Omental fat pad (tissue), 4 donors: ENCODE results near the gene PCA3. TPM values are rescaled to one million over a fixed set of nuclear protein-coding genes. Genes with fewer than 3 reads are reported as not detected.

ENCODE experiments used
- ATAC-seq: fragments of 150-250 bp; one replicate; pipeline ENCODE4 v1.9.1; 2016; ENCODE audit warnings: mild to moderate bottlenecking, moderate library complexity; ENCODE audit not compliant: low FRiP score
- DNase-seq: peaks from one replicate; pipeline ENCODE4 v3.0.0-alpha.2; 2019; ENCODE audit warnings: low spot score
- total RNA-seq, 4 donors: library from RNA; depleted of rRNA; stranded (reverse); fragments of >200 nt; gene quantifications; one replicate each; pipeline ENCODE4 v1.1.0, GENCODE V29; 2016
- TF ChIP-seq, protein P1 (sequence below), 3 donors: fragments of 450-650 bp; IDR thresholded peaks; one replicate each; pipeline ENCODE4 v1.5.1; 2016 to 2017; ENCODE audit warnings: antibody characterized with exemption in 3 of 3, mild to moderate bottlenecking in 3 of 3, moderate library complexity in 2 of 3

PCA3 gene
- under 1 TPM in 1 of 4 donors, not detected in 3; 0.84 TPM for total RNA-seq

DNA sequence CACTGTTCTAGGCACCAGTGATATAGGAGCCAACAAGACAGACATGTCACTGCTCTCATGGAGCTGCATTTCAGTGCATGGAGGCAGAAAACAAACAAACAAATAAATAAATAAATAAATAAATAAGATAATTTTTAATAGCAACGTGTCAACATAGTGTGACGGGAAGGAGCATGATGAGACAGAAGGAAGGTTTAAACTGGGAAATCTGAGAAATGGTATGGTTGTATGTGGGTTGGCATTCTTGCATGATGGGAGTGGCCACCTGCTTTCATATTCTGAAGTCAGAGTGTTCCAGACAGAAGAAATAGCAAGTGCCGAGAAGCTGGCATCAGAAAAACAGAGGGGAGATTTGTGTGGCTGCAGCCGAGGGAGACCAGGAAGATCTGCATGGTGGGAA is at the start of gene PCA3:
PCA3 (plus strand) TSS at position 301 of the 400 bp plus-strand sequence.
- TF ChIP-seq, protein P1, sequence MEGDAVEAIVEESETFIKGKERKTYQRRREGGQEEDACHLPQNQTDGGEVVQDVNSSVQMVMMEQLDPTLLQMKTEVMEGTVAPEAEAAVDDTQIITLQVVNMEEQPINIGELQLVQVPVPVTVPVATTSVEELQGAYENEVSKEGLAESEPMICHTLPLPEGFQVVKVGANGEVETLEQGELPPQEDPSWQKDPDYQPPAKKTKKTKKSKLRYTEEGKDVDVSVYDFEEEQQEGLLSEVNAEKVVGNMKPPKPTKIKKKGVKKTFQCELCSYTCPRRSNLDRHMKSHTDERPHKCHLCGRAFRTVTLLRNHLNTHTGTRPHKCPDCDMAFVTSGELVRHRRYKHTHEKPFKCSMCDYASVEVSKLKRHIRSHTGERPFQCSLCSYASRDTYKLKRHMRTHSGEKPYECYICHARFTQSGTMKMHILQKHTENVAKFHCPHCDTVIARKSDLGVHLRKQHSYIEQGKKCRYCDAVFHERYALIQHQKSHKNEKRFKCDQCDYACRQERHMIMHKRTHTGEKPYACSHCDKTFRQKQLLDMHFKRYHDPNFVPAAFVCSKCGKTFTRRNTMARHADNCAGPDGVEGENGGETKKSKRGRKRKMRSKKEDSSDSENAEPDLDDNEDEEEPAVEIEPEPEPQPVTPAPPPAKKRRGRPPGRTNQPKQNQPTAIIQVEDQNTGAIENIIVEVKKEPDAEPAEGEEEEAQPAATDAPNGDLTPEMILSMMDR (IDR thresholded peaks at IDR 0.05) = no peak
- no peak for DNase-seq
- ATAC-seq = no peak

GRCh38 chr9:76716085-76716672 is 48.1 kb upstream of the PCA3 start:
- TF ChIP-seq, protein P1 (IDR thresholded peaks at IDR 0.05) = no peak

DNA sequence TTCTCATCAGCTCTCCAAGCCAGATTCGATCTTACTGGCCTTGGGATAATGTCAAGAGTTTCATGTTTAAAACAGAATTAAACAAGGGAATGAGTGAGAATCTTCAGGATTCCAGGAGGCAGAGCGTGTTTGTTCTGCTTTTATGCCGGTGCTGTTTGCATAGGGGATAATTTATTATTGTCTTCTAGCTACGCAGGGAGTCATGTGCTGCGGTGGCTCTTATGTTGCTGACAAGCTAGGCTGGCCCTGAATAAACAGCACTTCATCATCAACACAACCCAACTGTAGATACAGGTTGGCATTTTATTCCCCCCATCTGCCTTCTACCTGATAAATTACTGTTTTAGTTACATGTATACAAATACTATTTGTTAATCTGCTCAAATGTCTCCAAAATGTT is 47.1 kb upstream of the PCA3 start:
- TF ChIP-seq, protein P1 (IDR thresholded peaks at IDR 0.05) = no peak
- ATAC-seq (no peak), DNase-seq (no peak)

More at GRCh38 chr9:76716085-76716672, 48.1 kb upstream of the PCA3 start:
- DNase-seq = no peak
- no peak for ATAC-seq

GRCh38 chr9:76717613-76718012 is 46.6 kb upstream of the PCA3 start:
- TF ChIP-seq, protein P1 (IDR thresholded peaks at IDR 0.05) = no peak
- no peak for ATAC-seq
- no peak for DNase-seq

- no peak for ATAC-seq
- no peak for DNase-seq
- TF ChIP-seq, protein P1 (IDR thresholded peaks at IDR 0.05) = no peak
These were observed 46.1 kb upstream of the PCA3 start for GRCh38 chr9:76718166-76718565.

- ATAC-seq = no peak
- DNase-seq = no peak
- TF ChIP-seq, protein P1 (IDR thresholded peaks at IDR 0.05) = no peak
These were observed 44.0 kb upstream of the PCA3 start for GRCh38 chr9:76720245-76720644.

DNA sequence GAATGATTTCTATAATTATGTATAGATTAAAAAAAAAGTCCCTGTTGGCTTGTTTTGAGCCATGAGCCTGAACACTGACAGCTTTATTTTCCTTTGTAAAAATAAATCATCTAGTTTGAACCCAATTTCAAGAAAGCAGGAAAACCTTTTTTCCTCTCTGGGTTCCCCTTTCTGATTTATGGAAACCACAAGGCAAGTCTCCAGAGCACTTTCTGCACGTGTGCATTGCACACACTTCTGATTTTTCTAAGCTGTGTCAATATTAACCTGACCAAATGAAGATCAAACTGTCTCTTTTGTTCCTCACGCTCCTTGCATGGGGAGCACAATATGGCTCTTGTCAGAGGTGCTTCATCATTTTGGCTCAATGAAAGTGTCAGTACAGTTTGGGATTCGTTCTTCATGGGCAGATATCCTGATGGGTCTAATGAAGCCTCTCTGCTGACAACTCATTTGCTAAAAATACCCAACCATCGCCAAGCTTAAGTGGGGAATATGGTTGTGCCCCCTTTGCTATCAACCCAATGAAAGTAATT is 39.2 kb upstream of the PCA3 start:
- no peak for DNase-seq
- ATAC-seq = no peak
- TF ChIP-seq, protein P1 (IDR thresholded peaks at IDR 0.05) = no peak
